Activated naive CD4-positive, alpha-beta T cell treated with Interleukin-2 at 50 U/mL for 16 hours (primary cell): Measurements from ENCODE around the gene ENTHD1.

Experiments
- DNase-seq: peaks from one replicate; pipeline ENCODE4 v3.0.0-alpha.2; 2020

The ENTHD1 gene

GRCh38 chr22:39712081-39712480 lies 181.5 kb downstream of the ENTHD1 start:
- no peak for DNase-seq

DNA sequence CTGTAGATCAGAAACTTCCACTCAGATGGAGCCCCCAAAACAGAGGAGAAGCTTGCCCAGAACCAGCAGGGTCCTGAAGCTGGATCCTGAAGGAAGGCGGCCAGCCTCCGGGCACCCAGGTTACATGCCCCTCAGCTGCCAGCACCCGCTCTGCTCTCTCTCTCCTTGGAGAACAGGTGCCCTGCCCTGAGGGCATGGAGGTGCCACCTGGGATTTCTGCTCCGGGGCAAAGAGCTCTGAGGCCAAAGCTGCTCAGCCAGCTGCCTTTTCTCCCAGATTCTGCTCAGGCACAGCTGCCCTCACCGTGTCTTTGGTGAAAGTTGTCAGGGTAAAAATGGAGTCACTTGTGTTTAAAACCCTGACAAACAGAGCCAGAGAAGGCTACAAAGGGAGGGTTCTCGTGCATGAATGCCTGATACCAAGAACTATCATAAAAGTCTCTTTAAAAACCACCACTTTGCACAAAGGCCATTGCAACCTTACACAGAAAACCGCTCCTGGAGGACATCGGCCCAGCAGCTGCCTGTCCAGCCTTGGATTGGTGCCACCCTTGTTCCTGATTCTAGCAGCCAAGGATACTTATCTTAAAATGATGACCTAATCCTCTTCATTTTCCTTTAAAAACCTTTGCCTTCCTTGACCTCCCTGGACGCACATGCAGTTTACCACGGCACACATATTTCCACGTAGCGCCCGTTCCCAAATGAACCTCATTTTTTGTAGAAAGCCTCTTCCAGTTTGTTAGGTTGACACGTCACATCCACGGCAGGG lies 183.0 kb downstream of the ENTHD1 start:
- no peak for DNase-seq

DNA sequence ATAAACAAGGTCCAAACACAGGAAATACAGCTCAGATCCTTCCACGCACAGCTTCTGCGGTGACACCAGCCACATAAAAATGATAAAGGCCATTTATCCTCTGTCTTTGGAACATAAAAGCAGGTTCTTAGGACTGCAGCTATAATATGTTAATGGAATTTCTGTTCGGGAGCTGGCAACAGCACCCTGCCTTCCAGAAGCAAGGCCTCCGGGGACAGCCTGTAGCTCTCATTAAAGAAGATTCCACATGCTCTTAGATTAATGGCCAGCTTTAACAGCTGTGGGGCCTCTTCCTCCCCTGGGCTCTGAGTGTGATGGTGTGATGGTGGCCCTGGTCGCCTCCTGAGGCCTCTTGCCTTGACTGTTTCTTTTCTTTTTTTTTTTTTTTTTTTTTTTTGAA lies 185.7 kb downstream of the ENTHD1 start:
- no peak for DNase-seq

DNA sequence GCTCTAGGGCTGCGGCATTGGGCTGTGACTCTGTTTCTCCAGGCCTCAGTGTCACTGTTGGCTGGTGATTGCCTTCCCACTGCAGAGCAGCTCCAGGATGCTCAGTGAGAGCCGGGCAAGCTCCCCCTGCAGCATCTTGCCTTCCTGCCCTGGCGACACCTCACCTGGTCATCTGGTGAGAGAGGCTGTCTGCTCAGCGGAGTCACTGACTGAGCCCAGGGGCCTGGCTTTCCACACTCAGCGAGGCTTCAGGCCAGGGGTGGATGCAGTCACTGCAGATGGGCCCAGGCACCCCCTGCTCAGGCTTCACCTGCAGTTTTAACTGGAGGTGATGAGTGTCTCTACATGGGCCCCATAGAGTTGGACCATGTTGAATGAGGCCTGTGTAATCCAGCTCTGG lies 186.2 kb downstream of the ENTHD1 start:
- DNase-seq: no peak

DNA sequence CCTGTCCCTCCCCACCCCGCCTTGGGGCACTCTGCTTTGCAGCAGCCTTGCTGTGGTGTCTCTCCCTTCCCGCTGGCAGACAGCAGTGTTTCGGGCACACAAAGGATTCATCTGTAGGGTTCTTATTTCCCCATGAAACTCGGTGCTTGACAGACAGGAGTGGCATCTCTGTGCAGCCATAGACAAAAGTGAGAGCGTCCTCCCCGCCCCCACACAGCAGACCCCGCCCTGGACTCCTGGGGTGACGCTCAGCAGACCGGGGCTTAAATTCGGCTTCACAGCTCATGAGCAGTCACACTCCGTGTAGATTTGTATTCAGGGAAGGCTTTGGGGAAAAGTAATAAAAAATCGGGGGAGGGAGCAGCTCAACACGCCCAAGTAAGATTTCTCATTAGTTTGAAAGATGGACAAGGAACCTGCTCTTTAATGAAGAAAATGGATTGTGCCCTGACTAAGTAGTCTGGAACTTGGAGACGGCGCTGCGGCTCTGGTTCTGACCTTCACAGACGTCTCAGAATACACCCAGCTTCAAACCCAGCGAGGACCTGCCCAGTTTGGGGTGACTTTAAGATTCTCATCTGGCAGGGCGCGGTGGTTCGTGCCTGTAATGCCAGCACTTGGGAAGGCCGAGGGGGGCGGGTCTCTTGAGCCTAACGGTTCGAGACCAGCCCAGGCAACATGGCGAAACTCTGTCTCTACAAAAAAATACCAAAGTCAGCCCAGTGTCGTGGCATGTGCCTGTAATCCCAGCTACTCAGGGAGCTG lies 187.0 kb downstream of the ENTHD1 start:
- no peak for DNase-seq

- no peak for DNase-seq
Measured at GRCh38 chr22:39705386-39705785, 188.2 kb downstream of the ENTHD1 start.

GRCh38 chr22:39703928-39704639 lies 189.5 kb downstream of the ENTHD1 start:
- DNase-seq: no peak

DNA sequence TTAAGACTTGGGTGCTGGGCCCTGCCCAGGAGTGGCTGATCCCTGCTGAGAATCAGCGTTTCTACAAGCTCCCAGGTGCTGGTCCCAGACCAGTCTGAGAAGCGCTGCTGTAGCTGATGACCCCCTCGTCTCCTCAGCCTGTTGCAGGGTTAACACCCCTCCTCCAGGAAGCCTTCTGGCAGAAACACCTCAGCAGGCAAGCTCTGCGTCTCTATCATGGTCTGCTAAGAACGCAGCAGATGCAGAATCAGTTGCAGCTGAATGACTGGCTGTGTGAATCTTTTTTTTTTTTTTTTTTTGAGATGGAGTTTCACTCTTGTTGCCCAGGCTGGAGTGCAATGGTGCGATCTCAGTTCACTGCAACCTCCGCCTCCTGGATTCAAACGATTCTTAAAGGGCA lies 190.5 kb downstream of the ENTHD1 start:
- no peak for DNase-seq

GRCh38 chr22:39700565-39700964 lies 193.0 kb downstream of the ENTHD1 start:
- no peak for DNase-seq

GRCh38 chr22:39699631-39700360 lies 193.8 kb downstream of the ENTHD1 start:
- no peak for DNase-seq

- no peak for DNase-seq
Measured at GRCh38 chr22:39697790-39698430, 195.7 kb downstream of the ENTHD1 start.

DNA sequence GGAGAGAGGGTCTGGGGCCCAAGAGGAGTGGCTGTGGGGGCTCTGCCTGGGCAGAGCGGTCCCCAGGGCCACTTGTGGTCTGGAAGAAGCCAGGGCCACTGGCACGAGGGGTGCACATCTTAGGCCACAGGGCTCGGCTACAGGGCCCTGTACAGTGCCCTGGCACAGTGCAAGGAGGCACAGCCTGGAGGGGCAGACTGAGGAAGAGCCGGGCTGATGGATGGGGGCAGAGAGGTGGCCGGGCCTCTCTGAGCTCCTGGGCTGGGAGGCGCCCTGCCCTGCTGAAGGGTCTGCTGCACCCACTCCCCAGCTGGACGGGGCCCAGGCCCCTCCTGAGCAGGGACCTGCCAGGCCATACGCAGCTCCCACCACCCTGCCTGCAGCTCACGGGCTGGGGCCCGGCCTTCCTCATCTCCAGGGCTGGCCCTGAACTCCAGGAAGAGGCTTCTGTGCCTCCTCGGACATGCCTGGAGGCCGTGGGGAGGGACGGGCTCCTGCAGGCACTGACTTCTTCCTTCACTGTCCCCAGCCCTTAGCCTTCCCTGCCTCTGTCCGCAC lies 199.5 kb downstream of the ENTHD1 start:
- DNase-seq: no peak
